ENCODE measurements around the gene CBX1.

DNA sequence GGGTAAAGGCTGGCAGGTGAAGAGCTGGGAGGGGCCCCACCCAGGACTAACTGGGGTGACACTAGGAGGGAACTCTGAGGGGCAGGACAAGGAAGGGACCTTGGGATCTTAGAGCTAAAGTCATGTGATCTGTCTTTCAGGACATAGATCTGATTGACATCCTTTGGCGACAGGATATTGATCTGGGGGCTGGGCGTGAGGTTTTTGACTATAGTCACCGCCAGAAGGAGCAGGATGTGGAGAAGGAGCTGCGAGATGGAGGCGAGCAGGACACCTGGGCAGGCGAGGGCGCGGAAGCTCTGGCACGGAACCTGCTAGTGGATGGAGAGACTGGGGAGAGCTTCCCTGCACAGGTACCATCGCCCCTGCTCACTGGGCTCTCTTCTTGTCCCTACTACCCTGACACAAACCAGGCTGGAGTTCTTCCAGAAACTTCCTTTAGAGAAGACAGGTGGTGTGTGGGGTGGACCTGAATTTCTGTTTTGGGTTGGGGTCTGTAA, 45.0 kb downstream of the CBX1 start:
- TF ChIP-seq, protein P1, sequence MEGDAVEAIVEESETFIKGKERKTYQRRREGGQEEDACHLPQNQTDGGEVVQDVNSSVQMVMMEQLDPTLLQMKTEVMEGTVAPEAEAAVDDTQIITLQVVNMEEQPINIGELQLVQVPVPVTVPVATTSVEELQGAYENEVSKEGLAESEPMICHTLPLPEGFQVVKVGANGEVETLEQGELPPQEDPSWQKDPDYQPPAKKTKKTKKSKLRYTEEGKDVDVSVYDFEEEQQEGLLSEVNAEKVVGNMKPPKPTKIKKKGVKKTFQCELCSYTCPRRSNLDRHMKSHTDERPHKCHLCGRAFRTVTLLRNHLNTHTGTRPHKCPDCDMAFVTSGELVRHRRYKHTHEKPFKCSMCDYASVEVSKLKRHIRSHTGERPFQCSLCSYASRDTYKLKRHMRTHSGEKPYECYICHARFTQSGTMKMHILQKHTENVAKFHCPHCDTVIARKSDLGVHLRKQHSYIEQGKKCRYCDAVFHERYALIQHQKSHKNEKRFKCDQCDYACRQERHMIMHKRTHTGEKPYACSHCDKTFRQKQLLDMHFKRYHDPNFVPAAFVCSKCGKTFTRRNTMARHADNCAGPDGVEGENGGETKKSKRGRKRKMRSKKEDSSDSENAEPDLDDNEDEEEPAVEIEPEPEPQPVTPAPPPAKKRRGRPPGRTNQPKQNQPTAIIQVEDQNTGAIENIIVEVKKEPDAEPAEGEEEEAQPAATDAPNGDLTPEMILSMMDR (IDR thresholded peaks at IDR 0.05), result no peak
- no peak for TF ChIP-seq EP300 (IDR thresholded peaks at IDR 0.05)
